Measurements from ENCODE around the gene SPAG5. TPM values are rescaled to one million over a fixed set of nuclear protein-coding genes. Genes with fewer than 3 reads are reported as not detected.
A peak's percentile ranks its signal among the peaks of the same experiment; 100 is the strongest.

The SPAG5 gene
- total and polyA plus RNA-seq, 2 experiments from 2014 or later, result 99.6 to 104 TPM

DNA sequence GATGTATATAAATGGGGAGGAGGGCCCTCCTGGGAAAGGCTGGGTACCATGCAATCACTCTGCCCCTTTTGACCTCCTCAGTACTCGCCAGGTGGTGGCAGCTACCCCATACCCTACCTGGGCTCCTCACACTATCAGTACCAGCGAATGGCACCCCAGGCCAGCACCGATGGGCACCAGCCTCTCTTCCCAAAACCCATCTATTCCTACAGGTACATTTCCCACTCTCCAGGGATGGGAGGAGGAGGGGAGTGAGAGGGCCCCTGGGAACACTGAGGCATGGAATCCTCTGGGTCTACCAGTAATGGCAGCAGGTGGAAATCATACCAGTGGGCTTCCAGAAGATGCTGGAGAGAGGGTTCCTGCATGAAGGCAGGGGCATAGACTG lies 69.8 kb downstream of the SPAG5 start (continued):
- TF ChIP-seq, protein P1, sequence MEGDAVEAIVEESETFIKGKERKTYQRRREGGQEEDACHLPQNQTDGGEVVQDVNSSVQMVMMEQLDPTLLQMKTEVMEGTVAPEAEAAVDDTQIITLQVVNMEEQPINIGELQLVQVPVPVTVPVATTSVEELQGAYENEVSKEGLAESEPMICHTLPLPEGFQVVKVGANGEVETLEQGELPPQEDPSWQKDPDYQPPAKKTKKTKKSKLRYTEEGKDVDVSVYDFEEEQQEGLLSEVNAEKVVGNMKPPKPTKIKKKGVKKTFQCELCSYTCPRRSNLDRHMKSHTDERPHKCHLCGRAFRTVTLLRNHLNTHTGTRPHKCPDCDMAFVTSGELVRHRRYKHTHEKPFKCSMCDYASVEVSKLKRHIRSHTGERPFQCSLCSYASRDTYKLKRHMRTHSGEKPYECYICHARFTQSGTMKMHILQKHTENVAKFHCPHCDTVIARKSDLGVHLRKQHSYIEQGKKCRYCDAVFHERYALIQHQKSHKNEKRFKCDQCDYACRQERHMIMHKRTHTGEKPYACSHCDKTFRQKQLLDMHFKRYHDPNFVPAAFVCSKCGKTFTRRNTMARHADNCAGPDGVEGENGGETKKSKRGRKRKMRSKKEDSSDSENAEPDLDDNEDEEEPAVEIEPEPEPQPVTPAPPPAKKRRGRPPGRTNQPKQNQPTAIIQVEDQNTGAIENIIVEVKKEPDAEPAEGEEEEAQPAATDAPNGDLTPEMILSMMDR (conservative IDR thresholded peaks at IDR 0.05; ENCODE audit: low read depth in 2 of 2), result no peak
- no peak for TF ChIP-seq EZH2 (IDR thresholded peaks at IDR 0.05; ENCODE audit: low read depth, unreplicated experiment)
- TF ChIP-seq, protein P2, sequence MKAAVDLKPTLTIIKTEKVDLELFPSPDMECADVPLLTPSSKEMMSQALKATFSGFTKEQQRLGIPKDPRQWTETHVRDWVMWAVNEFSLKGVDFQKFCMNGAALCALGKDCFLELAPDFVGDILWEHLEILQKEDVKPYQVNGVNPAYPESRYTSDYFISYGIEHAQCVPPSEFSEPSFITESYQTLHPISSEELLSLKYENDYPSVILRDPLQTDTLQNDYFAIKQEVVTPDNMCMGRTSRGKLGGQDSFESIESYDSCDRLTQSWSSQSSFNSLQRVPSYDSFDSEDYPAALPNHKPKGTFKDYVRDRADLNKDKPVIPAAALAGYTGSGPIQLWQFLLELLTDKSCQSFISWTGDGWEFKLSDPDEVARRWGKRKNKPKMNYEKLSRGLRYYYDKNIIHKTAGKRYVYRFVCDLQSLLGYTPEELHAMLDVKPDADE (IDR thresholded peaks at IDR 0.05), result no peak
- no peak for TF ChIP-seq ZNF331 (CRISPR knock-in tag; IDR thresholded peaks at IDR 0.05; ENCODE audit: low read depth)
- TF ChIP-seq EZH2phosphoT487 (IDR thresholded peaks at IDR 0.05; ENCODE audit: unreplicated experiment), result no peak

DNA sequence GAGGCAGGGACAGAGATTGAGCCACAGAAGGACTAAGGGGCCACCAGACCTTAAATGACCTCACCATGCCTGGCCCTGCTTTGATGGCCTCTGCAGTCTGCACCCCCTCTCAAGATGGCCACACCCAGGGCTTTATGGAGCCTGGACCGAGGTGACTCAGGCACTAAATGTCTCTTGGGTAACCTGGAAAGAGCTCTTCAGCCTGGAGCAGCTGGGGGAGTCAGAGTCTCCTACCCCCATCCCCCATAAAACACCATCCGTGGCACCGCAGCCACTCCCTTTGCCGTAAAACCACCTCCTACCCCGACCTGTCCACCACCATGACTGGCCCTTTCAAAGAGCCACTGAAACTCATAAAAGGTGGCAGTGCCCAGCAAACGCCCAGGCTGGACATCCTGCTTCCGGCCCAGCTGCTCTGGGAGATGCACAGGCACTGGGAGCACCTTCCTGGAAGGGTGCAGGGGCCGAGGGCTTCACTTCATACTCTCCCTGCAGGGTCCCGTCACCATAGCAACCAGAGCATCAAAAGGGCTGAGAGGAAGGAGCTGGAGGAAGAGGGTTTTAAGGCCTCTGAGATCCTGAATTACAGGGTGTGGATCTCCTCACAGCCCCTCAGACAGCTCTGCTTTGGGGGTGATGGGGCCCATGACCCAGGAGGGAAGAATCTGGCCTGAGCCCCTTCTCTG lies 70.4 kb downstream of the SPAG5 start:
- 0 out of 3 replicates have a peak, but pooled peaks cover 3% of the 10 kb centered on the region for H3K4me1 Mint-ChIP-seq
- H3K27me3 Mint-ChIP-seq (ENCODE audit: insufficient read depth, low read depth, poor library complexity), result peaks cover 17% of the 10 kb centered on the region

More for the DNA sequence above, 70.4 kb downstream of the SPAG5 start:
- H2AFZ ChIP-seq, result no peak overlapping the region
- TF ChIP-seq, protein P2 (IDR thresholded peaks at IDR 0.05), result no peak
- TF ChIP-seq, protein P3, sequence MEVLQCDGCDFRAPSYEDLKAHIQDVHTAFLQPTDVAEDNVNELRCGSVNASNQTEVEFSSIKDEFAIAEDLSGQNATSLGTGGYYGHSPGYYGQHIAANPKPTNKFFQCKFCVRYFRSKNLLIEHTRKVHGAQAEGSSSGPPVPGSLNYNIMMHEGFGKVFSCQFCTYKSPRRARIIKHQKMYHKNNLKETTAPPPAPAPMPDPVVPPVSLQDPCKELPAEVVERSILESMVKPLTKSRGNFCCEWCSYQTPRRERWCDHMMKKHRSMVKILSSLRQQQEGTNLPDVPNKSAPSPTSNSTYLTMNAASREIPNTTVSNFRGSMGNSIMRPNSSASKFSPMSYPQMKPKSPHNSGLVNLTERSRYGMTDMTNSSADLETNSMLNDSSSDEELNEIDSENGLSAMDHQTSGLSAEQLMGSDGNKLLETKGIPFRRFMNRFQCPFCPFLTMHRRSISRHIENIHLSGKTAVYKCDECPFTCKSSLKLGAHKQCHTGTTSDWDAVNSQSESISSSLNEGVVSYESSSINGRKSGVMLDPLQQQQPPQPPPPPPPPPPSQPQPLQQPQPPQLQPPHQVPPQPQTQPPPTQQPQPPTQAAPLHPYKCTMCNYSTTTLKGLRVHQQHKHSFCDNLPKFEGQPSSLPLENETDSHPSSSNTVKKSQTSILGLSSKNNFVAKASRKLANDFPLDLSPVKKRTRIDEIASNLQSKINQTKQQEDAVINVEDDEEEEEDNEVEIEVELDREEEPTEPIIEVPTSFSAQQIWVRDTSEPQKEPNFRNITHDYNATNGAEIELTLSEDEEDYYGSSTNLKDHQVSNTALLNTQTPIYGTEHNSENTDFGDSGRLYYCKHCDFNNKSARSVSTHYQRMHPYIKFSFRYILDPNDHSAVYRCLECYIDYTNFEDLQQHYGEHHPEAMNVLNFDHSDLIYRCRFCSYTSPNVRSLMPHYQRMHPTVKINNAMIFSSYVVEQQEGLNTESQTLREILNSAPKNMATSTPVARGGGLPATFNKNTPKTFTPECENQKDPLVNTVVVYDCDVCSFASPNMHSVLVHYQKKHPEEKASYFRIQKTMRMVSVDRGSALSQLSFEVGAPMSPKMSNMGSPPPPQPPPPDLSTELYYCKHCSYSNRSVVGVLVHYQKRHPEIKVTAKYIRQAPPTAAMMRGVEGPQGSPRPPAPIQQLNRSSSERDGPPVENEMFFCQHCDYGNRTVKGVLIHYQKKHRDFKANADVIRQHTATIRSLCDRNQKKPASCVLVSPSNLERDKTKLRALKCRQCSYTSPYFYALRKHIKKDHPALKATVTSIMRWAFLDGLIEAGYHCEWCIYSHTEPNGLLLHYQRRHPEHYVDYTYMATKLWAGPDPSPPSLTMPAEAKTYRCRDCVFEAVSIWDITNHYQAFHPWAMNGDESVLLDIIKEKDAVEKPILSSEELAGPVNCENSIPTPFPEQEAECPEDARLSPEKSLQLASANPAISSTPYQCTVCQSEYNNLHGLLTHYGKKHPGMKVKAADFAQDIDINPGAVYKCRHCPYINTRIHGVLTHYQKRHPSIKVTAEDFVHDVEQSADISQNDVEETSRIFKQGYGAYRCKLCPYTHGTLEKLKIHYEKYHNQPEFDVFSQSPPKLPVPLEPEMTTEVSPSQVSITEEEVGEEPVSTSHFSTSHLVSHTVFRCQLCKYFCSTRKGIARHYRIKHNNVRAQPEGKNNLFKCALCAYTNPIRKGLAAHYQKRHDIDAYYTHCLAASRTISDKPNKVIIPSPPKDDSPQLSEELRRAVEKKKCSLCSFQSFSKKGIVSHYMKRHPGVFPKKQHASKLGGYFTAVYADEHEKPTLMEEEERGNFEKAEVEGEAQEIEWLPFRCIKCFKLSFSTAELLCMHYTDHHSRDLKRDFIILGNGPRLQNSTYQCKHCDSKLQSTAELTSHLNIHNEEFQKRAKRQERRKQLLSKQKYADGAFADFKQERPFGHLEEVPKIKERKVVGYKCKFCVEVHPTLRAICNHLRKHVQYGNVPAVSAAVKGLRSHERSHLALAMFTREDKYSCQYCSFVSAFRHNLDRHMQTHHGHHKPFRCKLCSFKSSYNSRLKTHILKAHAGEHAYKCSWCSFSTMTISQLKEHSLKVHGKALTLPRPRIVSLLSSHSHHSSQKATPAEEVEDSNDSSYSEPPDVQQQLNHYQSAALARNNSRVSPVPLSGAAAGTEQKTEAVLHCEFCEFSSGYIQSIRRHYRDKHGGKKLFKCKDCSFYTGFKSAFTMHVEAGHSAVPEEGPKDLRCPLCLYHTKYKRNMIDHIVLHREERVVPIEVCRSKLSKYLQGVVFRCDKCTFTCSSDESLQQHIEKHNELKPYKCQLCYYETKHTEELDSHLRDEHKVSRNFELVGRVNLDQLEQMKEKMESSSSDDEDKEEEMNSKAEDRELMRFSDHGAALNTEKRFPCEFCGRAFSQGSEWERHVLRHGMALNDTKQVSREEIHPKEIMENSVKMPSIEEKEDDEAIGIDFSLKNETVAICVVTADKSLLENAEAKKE (CRISPR knock-in tag; IDR thresholded peaks at IDR 0.05), result no peak
- no peak for TF ChIP-seq ZNF331 (CRISPR knock-in tag; IDR thresholded peaks at IDR 0.05; ENCODE audit: low read depth)
- TF ChIP-seq NANOG (IDR thresholded peaks at IDR 0.05; ENCODE audit: borderline replicate concordance), result no peak
- TF ChIP-seq, protein P4, sequence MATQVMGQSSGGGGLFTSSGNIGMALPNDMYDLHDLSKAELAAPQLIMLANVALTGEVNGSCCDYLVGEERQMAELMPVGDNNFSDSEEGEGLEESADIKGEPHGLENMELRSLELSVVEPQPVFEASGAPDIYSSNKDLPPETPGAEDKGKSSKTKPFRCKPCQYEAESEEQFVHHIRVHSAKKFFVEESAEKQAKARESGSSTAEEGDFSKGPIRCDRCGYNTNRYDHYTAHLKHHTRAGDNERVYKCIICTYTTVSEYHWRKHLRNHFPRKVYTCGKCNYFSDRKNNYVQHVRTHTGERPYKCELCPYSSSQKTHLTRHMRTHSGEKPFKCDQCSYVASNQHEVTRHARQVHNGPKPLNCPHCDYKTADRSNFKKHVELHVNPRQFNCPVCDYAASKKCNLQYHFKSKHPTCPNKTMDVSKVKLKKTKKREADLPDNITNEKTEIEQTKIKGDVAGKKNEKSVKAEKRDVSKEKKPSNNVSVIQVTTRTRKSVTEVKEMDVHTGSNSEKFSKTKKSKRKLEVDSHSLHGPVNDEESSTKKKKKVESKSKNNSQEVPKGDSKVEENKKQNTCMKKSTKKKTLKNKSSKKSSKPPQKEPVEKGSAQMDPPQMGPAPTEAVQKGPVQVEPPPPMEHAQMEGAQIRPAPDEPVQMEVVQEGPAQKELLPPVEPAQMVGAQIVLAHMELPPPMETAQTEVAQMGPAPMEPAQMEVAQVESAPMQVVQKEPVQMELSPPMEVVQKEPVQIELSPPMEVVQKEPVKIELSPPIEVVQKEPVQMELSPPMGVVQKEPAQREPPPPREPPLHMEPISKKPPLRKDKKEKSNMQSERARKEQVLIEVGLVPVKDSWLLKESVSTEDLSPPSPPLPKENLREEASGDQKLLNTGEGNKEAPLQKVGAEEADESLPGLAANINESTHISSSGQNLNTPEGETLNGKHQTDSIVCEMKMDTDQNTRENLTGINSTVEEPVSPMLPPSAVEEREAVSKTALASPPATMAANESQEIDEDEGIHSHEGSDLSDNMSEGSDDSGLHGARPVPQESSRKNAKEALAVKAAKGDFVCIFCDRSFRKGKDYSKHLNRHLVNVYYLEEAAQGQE (IDR thresholded peaks at IDR 0.05; ENCODE audit: unreplicated experiment), result no peak
- no peak for TF ChIP-seq ZNF114 (CRISPR knock-in tag; IDR thresholded peaks at IDR 0.05)
- no peaks in the 10 kb centered on the region for H3K79me2 ChIP-seq (replicated peaks; ENCODE audit: insufficient read depth)
- Mint-ChIP-seq H3K27ac (no peak overlapping the region), H3K4me3 (no peak overlapping the region), H3K9me3 (no peaks in the 10 kb centered on the region; the same call in 2 of the 3 replicates), H3K36me3 (ENCODE audit: low read depth) (no peaks in the 10 kb centered on the region; the same call in 2 of the 3 replicates)
- H3K4me2 ChIP-seq, result no peak overlapping the region
- ATAC-seq, result no peak
- H4K20me1 ChIP-seq (replicated peaks; ENCODE audit: insufficient read depth), result no peaks in the 10 kb centered on the region
- DNase-seq (ENCODE audit: low spot score), result peak; percentile 43
- H3K9me2 ChIP-seq (ENCODE audit: insufficient read depth), result no peaks in the 10 kb centered on the region
- H3K27ac ChIP-seq (ENCODE audit: low read depth), result no peak overlapping the region
- H3K4me1 ChIP-seq (ENCODE audit: insufficient read depth), result no peaks in the 10 kb centered on the region
- no peaks in the 10 kb centered on the region for H3K27me3 ChIP-seq (ENCODE audit: insufficient read depth)
- H3K4me3 ChIP-seq, result no peak overlapping the region
- no peaks in the 10 kb centered on the region for H3K36me3 ChIP-seq (ENCODE audit: insufficient read depth)
- no peaks in the 10 kb centered on the region for H3F3A ChIP-seq (replicated peaks; ENCODE audit: low read depth)

All from GM23338 (cell line).